Measurements from ENCODE around the gene PIP4K2A.

The PIP4K2A gene

DNA sequence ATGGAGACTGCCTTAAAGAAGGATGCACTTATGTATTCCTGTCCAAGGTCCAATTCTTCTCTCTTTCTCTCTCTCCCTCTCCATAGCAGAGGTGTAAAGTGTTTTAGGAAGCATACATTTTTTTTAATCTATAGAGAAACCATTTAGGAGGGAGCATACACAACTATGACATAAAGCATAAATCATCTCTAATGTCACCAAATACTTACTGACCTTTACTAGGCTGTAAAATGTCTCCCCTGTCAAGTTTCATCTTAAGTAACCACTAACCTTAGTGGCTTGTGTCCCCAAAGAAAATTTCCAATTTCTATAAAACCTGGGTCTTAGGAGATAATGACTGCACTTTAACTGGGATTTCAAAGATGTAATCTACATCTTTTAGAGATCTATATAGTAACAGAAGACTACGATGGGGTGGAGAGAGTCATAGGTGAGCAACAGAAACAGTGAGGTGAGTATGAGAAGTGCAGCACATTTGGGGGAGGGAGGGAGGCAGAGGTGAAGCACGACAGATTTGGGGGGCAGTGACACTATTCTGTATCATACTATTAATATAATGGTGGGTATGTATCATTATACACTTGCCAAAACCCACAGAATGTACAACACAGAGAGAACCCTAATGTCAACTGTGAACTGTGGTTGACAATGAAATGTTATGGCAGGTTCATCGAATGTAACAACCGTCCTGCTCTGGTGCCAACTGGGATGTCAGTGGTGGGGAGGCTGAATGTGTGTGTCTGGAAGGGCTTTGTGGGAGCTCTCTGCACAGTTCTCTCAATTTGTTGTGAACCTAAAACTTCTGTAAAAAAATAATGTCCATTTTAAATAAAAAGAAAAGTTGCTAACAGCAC, 79.5 kb downstream of the PIP4K2A start:
- DNase-seq: no peak

DNA sequence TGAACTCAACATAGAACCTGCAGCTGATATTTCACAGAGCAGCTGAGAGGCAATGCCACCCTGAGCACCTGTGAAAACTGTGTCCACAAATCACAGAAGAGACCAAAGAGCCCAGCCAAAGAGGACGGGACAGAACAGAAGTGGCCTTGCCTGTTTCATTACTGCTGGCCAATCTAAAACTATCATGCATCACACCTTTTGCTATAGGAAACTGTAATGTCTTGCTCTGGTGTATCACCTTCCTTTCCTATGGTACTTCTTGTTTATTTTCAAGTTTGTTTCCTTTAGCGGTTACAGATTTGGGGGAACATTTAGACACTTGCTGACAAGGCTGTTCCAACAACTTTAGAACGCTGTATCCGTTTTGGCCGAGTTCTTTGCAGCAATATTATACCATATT, 80.3 kb downstream of the PIP4K2A start:
- no peak for DNase-seq

DNA sequence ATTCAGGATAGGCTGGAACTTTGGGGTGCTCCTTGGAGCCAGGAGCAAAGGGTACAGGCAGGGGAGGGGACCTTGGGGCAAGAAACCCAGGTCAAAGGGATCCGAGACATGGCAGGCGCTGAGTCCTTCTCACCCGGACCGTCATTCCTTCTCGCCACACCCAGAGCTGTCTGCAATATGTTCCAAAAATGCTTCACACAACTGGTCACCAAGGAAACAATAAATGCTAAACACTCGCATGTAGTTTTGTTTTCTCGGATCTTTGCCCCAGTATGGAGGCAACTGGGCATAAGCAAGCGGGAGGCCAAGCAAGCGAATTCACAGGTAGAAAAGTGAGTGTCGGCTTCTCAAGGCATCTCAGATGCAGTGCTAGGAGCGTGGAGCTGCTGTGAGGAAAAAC, 80.8 kb downstream of the PIP4K2A start:
- no peak for DNase-seq

DNA sequence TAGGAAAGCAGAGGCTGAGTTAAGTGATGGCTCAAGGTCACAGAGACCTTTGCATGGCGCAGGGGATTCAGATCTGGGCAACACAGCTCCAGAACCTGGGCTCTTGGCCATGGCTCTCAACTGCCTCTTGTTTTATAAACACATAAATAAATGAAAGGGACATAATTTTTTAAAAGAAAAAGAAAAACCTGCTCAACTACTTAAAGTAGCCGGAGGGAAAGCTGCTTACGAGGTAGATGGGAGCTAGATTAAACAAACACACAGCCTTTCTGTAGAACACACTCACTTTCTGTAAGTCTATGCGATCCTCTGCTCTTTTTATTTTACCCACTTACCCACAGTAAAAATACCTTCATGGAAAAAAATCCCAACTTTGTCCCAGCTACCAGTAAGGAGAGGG, 81.3 kb downstream of the PIP4K2A start:
- no peak for DNase-seq

DNA sequence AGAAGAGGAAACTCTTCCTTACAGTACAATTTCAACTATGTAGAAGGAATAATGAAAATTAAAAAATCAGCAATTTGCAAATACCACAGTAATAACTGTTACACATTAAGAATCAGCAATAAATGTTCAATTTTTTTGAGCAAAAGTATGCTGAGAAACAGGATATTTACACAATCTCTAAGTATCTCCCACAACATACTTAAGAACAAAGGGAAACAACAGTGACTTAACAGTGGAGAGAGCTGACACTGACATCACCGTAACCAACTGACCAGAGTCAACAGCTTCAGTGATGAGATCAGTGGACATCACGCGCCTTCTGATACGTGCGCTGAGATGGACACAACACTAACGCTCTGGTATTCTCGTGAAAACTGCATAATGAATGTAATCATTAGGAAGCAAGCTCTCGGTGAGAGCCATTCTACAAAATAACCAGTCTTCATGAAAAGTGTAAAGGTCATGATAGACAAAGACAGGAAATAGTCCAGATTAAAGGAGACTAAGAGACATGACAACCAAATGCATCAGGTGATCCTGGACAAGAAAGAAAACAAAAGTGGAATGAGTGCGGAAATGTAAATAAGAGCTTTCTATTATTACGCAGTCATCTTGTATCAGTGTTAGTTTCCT, 82.6 kb downstream of the PIP4K2A start:
- no peak for DNase-seq

DNA sequence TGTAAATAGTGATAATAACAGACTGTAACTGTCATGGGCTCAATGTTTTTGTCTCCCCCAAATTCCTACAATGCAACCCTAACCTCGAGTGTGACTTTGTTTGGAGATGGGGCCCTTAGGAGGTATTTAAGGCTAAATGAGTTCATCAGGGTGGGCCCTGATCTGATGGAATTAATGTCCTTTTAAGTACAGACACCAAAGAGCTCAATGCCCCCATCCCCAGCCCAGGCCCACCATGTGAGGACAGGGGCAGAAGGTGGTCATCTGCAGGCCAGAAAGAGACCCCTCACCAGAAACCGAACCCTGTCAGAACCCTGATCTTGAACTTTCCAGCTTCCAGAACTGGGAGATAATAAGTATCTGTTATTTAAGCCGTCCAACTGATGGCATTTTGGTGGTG, 83.2 kb downstream of the PIP4K2A start:
- no peak for DNase-seq

DNA sequence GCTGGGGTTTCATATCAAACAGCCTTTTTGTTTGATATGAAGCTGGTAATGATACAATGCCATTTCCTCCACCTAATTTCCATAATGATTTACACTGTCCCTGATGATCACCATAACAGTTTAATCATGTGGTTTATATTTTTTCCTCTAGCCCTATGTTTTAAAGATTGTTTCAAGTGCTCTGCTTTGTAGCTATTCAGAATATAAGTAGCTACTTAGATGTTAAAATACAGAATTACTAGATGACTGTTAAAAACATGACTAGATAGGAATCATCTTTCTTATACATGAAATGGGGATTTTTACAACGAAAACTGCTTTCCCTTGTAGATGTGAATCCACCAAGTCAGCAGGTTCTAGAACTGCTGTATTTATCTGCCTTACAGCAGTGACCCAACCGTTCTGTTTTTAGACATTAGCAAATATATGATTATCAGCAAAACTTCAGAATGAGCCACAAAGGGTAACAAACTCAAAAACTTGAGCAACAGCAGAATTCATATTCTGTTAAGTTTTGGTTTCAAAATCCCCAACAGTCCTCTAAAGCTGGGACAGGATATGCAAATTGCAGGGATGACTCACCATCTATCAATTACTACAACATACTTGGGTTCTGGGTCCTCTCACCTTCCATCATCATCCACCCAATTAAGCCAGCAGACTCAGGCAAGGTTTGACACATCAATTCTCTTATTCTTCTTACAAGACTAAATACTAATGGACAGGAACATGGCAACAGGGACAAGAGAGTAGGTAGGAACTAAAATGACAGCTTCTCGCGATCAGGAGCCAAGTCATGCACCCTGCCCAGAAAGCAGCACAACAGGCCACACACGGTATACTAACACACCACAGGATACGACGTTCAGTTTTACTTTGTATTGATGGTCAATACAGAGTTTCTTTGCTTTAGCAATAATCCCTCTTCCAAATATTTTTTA, 83.9 kb downstream of the PIP4K2A start:
- DNase-seq: no peak

DNA sequence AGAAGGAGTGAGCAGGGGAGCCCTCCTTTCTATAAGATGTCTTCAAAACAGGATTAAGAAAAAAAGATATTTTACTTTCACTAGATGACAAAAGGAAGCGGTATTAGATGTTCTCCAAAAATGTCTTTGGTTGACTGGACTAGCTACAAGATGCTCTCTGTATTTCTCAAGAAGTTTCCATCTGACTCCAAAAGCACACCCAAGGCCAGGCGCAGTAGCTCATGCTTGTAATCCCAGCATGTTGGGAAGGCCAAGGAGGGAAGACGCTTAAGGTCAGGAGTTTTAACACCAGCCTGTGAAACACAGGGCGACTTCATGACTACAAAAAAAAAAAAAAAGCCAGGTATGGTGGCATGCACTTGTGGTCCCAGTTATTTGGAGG, 84.5 kb downstream of the PIP4K2A start:
- DNase-seq: no peak

DNA sequence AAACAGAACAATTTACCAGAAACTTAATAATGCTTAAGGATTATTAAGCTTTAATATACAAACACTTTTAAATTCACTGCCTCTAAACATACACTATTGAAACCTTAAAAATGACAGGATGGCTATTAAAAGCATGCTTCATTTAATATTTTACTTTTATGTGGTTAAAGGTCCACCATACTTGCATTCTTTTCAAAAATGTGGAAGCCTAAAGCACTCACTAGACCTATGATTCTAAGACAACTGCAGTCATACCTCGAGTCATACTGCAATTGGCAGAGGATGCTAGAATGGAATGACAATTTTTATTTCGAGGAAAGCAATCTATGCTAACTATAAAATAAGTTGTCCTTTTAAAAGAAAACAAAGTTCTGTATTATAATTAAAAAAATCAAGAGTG, 85.3 kb downstream of the PIP4K2A start:
- DNase-seq: no peak

DNA sequence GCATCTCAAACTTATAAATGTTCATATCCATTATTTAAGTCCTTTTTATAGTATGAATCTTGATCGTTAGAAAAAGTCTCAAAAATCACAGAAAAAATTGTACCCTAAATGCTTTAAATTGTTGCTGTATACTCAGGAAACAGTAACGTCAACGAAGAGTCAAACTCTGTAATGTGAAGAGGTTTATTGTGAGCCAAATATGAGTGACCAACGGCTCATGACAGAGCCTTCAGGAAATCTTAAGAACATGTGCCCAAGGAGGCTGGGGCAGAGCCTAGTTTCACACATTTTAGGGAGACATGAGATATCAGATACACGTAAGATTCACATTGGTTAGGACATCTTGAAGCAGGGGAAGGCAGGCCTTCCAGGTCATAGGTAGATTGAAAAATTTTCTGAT, 86.1 kb downstream of the PIP4K2A start:
- DNase-seq: no peak

DNA sequence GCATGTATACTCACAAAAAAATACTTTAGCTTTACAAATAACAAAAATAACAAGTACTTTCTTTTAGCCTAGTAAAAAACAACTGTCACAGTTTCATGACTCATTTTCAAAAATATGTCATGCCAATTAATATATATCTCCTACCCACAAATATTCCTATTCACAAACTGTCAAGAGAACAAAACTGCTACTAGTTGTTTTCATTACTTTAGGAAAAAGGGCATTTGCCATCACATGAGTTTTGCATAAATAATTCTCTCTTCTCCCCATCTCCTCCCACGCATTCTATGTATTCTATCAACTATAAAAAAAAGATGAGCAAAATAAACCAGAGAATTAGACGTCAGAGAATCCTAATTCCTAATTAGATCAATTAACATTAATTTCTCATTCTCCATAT, 87.6 kb downstream of the PIP4K2A start:
- DNase-seq: no peak

DNA sequence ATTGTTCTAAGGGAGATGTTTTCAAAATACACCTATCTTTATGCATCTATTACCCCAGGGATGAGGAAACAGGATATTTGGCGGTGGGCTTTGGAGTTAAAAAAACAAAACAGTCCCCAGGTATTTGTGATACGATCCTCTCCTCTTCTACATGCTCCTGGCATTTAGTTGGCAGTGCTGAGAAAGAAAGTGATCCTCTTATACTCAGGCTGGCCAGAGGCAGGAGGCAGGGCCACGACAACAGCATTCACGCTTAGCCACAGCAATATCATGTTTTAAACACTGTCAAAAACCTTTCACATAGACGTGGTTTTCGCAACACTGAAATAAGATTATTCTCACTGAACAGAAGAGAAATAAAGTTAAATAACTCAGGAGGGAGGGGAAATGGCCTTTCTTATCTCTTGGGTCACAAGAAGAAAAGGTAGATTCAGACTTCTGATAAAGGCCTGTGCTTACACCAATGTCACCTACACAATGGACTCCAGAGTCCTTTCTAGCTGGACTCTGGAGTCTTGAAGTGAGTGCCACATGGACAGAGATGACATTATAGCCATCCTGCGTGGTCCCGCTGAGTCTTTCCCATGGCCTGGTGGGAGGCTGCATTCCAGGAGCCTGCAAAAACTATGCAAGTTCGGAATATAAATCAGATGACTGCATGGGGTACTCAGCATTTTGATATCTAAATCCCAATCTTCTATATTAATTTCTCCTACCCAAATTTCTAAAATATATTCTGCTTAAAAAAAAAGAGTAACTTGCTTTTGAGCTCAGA, 88.7 kb downstream of the PIP4K2A start:
- no peak for DNase-seq

DNA sequence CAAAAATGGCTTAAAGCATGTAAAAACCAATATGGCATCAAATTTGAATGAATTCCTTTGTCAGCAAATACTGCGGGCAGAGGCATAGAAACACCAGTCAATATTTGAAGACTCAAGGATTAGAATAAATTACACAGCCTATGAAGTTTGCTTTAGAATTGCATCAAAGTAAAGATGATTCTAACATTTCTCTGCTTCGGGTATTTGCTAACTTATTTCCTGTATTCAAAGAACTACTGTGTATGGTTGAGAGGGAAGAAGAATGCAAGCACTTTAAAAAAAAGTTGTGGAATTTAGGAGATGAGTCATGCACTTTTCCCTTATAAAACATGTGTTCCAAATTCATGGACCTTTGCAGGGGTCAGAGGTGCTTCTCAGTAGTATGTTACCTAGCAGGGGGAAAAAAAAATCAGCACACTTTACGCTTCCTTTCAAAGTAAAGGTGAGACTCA, 90.1 kb downstream of the PIP4K2A start:
- DNase-seq: no peak

DNA sequence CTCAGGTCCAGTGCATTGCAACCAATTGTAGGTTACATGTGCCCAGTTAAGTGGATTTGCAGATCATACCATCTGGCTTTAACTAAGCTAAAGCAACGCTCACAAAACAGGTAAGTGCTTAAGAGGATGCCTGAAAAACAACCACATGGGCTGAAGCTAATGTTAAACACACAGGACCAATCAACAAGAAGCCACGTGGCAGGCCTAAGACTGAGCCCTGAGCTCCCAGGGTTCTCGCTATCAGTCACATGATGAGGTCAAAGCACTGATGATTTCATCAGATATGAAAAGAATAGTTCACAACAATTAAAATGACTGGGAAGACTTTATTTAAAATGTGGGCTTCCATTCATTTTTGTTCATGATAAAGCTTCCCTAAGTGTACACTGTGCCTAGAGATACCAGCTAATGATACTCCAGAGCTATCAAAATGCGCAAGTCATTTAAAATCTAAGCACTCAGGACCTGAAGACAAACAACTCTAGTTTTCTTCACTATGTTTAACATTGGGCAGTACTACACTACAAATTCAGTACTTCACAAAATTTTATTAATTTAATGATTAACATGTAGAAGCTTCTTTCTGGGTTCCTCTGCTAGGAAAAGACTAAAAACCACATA, 90.6 kb downstream of the PIP4K2A start:
- DNase-seq: no peak

DNA sequence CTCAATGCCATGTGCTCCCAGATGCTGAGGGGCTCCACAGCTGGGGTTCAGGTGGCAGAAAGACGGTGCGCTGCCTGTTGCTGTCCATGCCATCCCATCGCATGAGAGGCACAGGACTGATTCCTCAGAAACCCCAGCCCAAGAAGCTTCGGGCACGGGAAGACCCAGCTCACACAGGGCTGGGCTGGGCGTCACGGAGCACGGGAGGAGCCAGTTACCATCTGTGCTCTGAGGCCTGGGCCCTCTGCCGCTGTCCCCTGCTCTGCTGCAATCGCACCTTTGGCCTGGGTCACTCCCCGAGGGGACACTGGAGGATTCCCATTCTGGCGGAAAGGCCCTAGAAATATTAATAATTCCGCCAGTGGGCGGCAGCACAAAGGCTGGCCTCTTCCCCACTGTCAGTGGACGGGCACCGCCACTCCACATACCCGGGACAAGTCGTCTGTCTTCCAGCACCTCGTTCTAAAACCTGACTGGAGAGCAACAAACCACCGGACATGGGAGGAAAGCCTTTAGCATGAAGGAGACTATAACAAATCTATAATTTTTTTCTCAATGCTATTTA, 92.1 kb downstream of the PIP4K2A start:
- no peak for DNase-seq

DNA sequence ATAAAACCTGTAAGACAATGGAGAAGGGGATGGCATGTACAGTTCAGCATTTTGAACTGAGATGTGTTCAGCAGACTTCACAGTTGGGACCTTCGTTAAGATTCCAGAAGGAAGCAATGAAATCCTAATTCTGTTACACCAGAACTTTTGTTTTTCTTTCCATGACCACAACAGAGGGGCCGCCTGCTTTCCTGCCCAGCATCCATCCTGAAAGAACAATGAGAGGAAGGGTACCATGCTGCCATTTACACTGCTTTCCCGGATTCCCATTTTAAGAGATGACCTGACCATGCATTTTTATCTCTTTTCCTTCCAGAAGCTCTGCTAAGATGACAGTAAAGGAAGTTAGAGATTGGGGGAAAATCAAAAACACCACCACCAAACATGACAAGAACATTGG, 92.7 kb downstream of the PIP4K2A start:
- DNase-seq: no peak

DNA sequence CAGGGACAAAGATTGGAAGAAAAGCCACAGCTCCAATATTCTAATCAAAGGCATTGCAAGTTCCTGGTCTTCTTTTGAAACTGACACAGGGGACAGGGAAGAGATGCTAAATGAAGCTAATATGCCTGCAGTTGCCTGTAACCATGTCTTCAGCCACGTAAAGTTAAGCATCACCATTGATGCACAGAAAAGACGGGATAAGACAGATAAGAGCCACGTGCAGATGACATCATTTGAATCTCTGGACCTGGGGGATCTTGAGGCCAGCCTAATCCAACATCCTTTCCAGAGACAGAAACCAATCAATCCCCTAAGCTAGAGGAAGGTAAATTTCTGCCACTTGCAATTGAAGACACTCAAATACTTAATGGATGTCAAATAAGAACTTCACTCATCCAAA, 93.4 kb downstream of the PIP4K2A start:
- DNase-seq: no peak

DNA sequence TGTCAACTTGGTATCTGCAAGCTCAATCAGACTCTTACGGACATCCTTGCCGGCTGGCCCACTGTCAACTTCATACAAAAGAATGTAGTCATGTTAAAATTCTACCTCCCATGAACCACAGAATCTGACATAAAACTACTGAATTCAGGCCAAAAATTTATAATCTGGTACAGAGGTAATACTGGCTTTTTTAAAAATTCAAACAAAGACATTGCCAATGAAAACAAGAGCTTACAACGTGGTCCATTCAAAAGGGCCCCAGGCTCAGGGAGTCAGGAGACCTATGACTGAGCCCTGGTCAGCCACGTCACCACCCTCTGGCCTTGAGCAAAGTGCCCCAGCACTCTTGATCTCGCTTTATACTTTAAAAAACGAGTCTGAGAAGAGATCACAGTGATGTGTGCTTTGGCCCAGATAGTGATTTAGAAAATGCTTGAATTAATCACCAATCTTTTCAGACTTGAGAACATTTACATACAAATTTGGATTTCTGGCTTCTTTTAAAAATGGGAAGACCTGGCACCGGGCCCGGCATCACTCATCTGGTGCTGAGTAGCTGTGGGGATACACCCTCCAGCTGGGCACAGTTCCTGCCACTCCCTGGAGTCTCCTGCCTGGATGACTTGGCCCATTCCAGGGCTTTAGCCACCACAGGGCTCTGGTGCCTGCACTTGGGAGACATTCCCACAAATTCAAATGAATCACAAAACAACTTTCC, 94.1 kb downstream of the PIP4K2A start:
- DNase-seq: no peak

DNA sequence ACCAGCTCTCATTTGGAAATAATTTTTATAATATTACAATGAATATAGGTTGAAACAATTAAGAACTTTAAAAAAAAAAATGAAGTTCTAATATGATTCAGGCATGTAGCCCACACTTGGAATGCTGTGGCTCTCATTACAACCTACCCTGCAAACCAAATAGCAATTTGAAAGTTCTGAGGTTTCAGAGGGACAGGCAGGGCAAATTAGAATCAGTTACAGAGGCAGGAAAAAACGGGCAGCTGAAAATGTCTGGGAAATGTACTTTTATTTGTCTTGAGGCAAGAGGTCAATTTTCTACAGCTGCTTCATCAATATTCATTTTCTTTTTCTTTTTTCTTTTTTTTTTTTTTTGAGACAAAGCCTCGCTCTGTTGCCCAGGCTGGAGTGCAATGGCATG, 95.3 kb downstream of the PIP4K2A start:
- DNase-seq: no peak

DNA sequence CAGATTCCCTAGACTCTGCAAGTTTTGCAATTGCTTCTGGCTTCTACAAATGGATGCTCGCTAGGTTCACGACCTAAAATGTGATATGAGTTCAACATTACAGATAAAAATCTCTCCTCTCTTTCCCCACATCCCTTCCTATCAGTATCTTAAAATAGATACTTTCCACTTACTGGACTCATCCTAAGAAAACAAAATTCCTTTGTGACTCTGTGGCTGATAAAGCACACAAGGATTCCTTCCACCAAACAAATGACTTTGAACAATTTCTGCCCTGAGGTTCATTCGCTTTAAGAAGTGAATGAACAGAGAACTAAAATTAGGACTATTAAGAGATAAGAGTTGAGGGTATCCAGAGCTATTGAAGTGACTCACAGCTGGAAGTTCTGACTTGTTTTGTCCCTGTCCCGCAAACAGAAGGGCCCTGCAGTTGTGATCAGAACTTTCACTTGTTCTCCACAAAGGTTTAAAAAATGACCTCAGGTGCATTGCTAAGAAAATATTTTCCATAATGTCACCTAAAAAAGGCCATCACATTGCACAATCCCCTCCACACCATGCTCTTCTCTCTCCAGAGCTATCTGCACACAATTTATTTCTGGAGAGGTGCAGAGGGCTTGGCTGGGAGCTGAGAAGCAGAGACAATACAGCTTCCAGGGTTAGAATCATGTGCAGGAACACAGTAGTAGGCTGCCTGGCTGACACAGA, 96.1 kb downstream of the PIP4K2A start:
- no peak for DNase-seq

DNA sequence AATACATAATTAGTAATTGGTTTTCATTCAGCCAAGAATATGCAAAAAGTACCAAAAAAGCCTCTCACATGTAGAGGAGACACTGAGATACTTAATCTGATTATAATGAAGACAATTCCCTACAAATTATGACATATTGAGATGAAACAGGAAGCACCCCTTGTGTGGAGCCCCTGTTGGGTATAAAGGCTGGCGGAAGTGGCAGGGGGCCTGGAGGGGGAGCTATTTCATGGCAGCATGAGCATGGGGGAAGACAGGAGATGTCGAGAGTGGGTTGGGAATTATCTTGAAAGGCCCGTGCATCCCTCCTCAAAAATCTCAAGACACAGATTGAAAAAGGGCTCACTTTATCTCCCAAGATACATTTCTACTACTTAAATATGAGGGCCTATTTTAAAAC, 96.9 kb downstream of the PIP4K2A start:
- DNase-seq: no peak
